ENCODE results near the gene ARHGAP33.

ARHGAP33 gene

GRCh38 chr19:35736913-35737886, 38.2 kb upstream of the ARHGAP33 start:
- Mint-ChIP-seq H3K4me1 (peaks cover 51% of the 10 kb centered on the region), H3K27ac (peak overlapping the region; percentile 41 to 97), H3K4me3 (peak overlapping the region in 1 of 2 donors; percentile 27), H3K27me3 (no peaks in the 10 kb centered on the region), H3K9me3 (no peaks in the 10 kb centered on the region)
- peak in 1 of 2 donors; percentile 37 for DNase-seq
- no peak for ATAC-seq

GRCh38 chr19:35738021-35738886, 37.1 kb upstream of the ARHGAP33 start:
- Mint-ChIP-seq H3K4me3 (no peak overlapping the region), H3K27ac (peak overlapping the region in 1 of 2 donors; percentile 77), H3K9me3 (no peaks in the 10 kb centered on the region), H3K27me3 (no peaks in the 10 kb centered on the region), H3K4me1 (peaks cover 60% of the 10 kb centered on the region)
- DNase-seq (no peak), ATAC-seq (no peak)

- DNase-seq (no peak), ATAC-seq (no peak)
- Mint-ChIP-seq H3K4me3 (peak overlapping the region in 1 of 2 donors; percentile 62), H3K4me1 (peaks cover 65% of the 10 kb centered on the region), H3K9me3 (no peaks in the 10 kb centered on the region), H3K27ac (peak overlapping the region in 1 of 2 donors; percentile 77), H3K27me3 (no peaks in the 10 kb centered on the region)
Measured at GRCh38 chr19:35738887-35739229, 36.5 kb upstream of the ARHGAP33 start.

GRCh38 chr19:35739275-35740107, 35.9 kb upstream of the ARHGAP33 start:
- Mint-ChIP-seq H3K4me1 (peaks cover 68% of the 10 kb centered on the region), H3K27me3 (no peaks in the 10 kb centered on the region), H3K4me3 (peak overlapping the region; percentile 48 to 62)

GRCh38 chr19:35740108-35740422, 35.3 kb upstream of the ARHGAP33 start:
- H3K4me1 Mint-ChIP-seq = peaks cover 64% of the 10 kb centered on the region
- no peaks in the 10 kb centered on the region for H3K9me3 Mint-ChIP-seq
- H3K4me3 Mint-ChIP-seq = peak overlapping the region; percentile 95 to 100
- ATAC-seq = peak; percentile 38
- no peak for DNase-seq
- H3K27me3 Mint-ChIP-seq = no peaks in the 10 kb centered on the region
- H3K27ac Mint-ChIP-seq = peak overlapping the region in 1 of 2 donors; percentile 97

More at GRCh38 chr19:35739275-35740107, 35.9 kb upstream of the ARHGAP33 start:
- Mint-ChIP-seq H3K27ac (peak overlapping the region in 1 of 2 donors; percentile 95), H3K9me3 (no peaks in the 10 kb centered on the region)
- DNase-seq = no peak
- ATAC-seq = no peak

GRCh38 chr19:35740423-35741202, 34.8 kb upstream of the ARHGAP33 start:
- DNase-seq (peak; percentile 97 to 98), ATAC-seq (peak; percentile 79)
- Mint-ChIP-seq H3K9me3 (no peaks in the 10 kb centered on the region), H3K27ac (peak overlapping the region; percentile 94 to 97), H3K27me3 (no peaks in the 10 kb centered on the region), H3K4me3 (peak overlapping the region; percentile 95 to 100), H3K4me1 (peaks cover 62% of the 10 kb centered on the region)

GRCh38 chr19:35741203-35741515, 34.2 kb upstream of the ARHGAP33 start:
- H3K27ac Mint-ChIP-seq = peak overlapping the region; percentile 94 to 97
- no peaks in the 10 kb centered on the region for H3K27me3 Mint-ChIP-seq
- DNase-seq = no peak
- peak overlapping the region; percentile 97 to 100 for H3K4me3 Mint-ChIP-seq
- H3K9me3 Mint-ChIP-seq = no peaks in the 10 kb centered on the region
- ATAC-seq = peak; percentile 2
- H3K4me1 Mint-ChIP-seq = peaks cover 65% of the 10 kb centered on the region

GRCh38 chr19:35742121-35742724, 33.1 kb upstream of the ARHGAP33 start, which contains the start of gene IGFLR1:
Gene IGFLR1, minus strand, starts transcription at chr19:35742452. Its CDS starts 1,272 bp downstream, at chr19:35741180.
- H3K9me3 Mint-ChIP-seq = no peaks in the 10 kb centered on the region
- peak within 1 kb of the TSS; percentile 99 for H3K27ac Mint-ChIP-seq
- H3K4me1 Mint-ChIP-seq = peaks cover 63% of the 10 kb centered on the region
- DNase-seq (peak; percentile 82 to 85), ATAC-seq (peak; percentile 1)
- H3K27me3 Mint-ChIP-seq = no peaks in the 10 kb centered on the region
- peak within 1 kb of the TSS; percentile 97 to 100 for H3K4me3 Mint-ChIP-seq

- ATAC-seq (no peak), DNase-seq (no peak)
- Mint-ChIP-seq H3K27me3 (no peaks in the 10 kb centered on the region), H3K9me3 (no peaks in the 10 kb centered on the region), H3K4me1 (peaks cover 65% of the 10 kb centered on the region), H3K27ac (peak overlapping the region; percentile 99 to 100), H3K4me3 (peak overlapping the region; percentile 97 to 100)
Measured at GRCh38 chr19:35743640-35744429, 31.5 kb upstream of the ARHGAP33 start.

GRCh38 chr19:35744430-35745327, 30.7 kb upstream of the ARHGAP33 start:
- peak; percentile 91 for DNase-seq
- Mint-ChIP-seq H3K4me3 (peak overlapping the region; percentile 97 to 100), H3K27ac (peak overlapping the region; percentile 99 to 100), H3K27me3 (no peaks in the 10 kb centered on the region), H3K9me3 (no peaks in the 10 kb centered on the region), H3K4me1 (peaks cover 65% of the 10 kb centered on the region)
- peak; percentile 62 for ATAC-seq

- no peaks in the 10 kb centered on the region for H3K9me3 Mint-ChIP-seq
- H3K27me3 Mint-ChIP-seq = no peaks in the 10 kb centered on the region
- ATAC-seq = peak; percentile 64
- DNase-seq = peak; percentile 95 to 98
- H3K27ac Mint-ChIP-seq = peak within 1 kb of the TSS; percentile 99 to 100
- H3K4me1 Mint-ChIP-seq = peaks cover 70% of the 10 kb centered on the region
- peak within 1 kb of the TSS; percentile 97 to 100 for H3K4me3 Mint-ChIP-seq
Measured at GRCh38 chr19:35745328-35746086, 29.9 kb upstream of the ARHGAP33 start, which contains the start of the genes PSENEN and U2AF1L4. Gene PSENEN, plus strand, starts transcription at chr19:35745651. Its CDS starts 280 bp downstream, at chr19:35745931. Gene U2AF1L4, minus strand, starts transcription at chr19:35745418. Its CDS starts 27 bp downstream, at chr19:35745391.

GRCh38 chr19:35746087-35746462, 29.3 kb upstream of the ARHGAP33 start:
- peak overlapping the region; percentile 99 to 100 for H3K27ac Mint-ChIP-seq
- H3K4me1 Mint-ChIP-seq = peaks cover 70% of the 10 kb centered on the region
- ATAC-seq (no peak), DNase-seq (no peak)
- H3K9me3 Mint-ChIP-seq = no peaks in the 10 kb centered on the region
- no peaks in the 10 kb centered on the region for H3K27me3 Mint-ChIP-seq
- peak overlapping the region; percentile 97 to 100 for H3K4me3 Mint-ChIP-seq

All from stimulated activated naive CD8-positive, alpha-beta T cell treated with anti-CD3 and anti-CD28 coated beads, Interleukin-15, amount 100 ng/mL, for 72 hours (primary cell).